Stimulated activated CD4-positive, alpha-beta T cell treated with anti-CD3 and anti-CD28 coated beads, Interleukin-4, amount 100 ng/mL, for 48 hours (primary cell): ENCODE results near the gene DHX16.
"Not testable (repeated sequence)": the region's sequence is repeated elsewhere in the genome, so short reads cannot be mapped to it uniquely, and the experiment has no call there.

Source experiments
- DNase-seq, 2 donors: peaks; one replicate each; pipeline ENCODE4 v3.0.0-alpha.2; 2020; ENCODE audit warnings: low read depth in 2 of 2

Gene DHX16

GRCh38 chr6:30678964-30679726, 6.3 kb upstream of the DHX16 start:
- DNase-seq = peak; percentile 84 to 93

- DNase-seq = no peak
Measured at GRCh38 chr6:30676660-30677285, 4.0 kb upstream of the DHX16 start.

- DNase-seq = no peak
Measured at GRCh38 chr6:30670760-30671527, 1.9 kb downstream of the DHX16 start.

- DNase-seq = not testable (repeated sequence)
Measured at GRCh38 chr6:30666300-30666699, 6.5 kb downstream of the DHX16 start.

GRCh38 chr6:30664994-30665767, 7.6 kb downstream of the DHX16 start:
- no peak for DNase-seq

GRCh38 chr6:30657922-30658321, 14.9 kb downstream of the DHX16 start:
- not testable (repeated sequence) for DNase-seq

- no peak for DNase-seq
Measured at GRCh38 chr6:30657454-30657853, 15.4 kb downstream of the DHX16 start.

- no peak for DNase-seq
Measured at GRCh38 chr6:30656513-30656912, 16.3 kb downstream of the DHX16 start.

GRCh38 chr6:30655743-30656094, 17.1 kb downstream of the DHX16 start:
- no peak for DNase-seq

GRCh38 chr6:30654798-30655742, 17.7 kb downstream of the DHX16 start:
- no peak for DNase-seq

GRCh38 chr6:30651143-30651542, 21.7 kb downstream of the DHX16 start:
- DNase-seq = no peak

GRCh38 chr6:30647242-30648116, 25.3 kb downstream of the DHX16 start:
- DNase-seq = peak; percentile 67 to 75

GRCh38 chr6:30646450-30647241, 26.2 kb downstream of the DHX16 start, which contains the start of gene C6orf136:
Gene C6orf136 (plus strand): TSS chr6:30647133. CDS start chr6:30647232, 99 bp downstream.
- peak; percentile 83 to 86 for DNase-seq

GRCh38 chr6:30645989-30646388, 26.8 kb downstream of the DHX16 start:
- no peak for DNase-seq

GRCh38 chr6:30644769-30645168, 28.0 kb downstream of the DHX16 start:
- no peak for DNase-seq

GRCh38 chr6:30643656-30644055, 29.1 kb downstream of the DHX16 start:
- DNase-seq = no peak

- no peak for DNase-seq
Measured at GRCh38 chr6:30641048-30641447, 31.8 kb downstream of the DHX16 start.

GRCh38 chr6:30640481-30640880, 32.3 kb downstream of the DHX16 start:
- DNase-seq = no peak

- no peak for DNase-seq
Measured at GRCh38 chr6:30635834-30636233, 37.0 kb downstream of the DHX16 start.
